Measurements from ENCODE around the gene C1orf116.

The C1orf116 gene

DNA sequence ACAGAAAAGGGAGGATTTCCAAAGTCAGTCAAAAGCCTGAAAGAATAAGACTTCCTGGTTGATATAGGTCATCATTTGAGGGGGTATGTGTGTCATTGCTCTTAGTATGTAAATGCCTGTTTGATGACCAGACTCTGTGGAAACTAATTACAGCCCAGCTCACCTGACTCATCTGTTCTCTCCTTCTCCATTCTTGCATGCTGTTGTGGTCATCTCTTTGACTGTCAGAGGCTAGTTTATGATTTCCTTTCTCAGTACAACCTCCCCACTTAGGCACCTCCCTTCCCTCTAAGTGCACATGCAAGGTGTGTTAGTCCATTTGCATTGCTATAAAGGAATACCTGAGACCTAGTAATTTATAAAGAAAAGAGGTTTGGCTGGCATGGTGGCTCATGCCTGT is 2.4 kb upstream of the C1orf116 start:
- DNase-seq (ENCODE audit: low read depth) = no peak

DNA sequence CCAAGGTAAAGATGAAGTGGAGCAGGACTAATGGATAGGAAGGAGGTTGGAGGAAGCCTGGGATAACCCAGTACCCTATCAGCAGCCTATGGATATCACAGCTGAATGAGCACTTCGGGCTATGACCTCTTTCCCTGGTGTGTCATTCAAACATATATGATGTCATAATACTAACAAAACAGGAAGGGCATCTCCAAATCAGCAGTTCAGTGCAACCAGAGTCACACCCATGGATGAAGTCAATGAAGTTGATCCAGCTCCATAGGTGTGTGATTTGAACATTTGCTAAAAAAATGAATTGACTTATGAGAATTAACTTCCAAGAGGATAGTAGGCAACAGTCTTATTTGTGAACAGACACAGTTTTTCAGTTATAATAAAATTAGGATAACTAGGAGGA is 1.7 kb upstream of the C1orf116 start:
- no peak for DNase-seq (ENCODE audit: low read depth)

DNA sequence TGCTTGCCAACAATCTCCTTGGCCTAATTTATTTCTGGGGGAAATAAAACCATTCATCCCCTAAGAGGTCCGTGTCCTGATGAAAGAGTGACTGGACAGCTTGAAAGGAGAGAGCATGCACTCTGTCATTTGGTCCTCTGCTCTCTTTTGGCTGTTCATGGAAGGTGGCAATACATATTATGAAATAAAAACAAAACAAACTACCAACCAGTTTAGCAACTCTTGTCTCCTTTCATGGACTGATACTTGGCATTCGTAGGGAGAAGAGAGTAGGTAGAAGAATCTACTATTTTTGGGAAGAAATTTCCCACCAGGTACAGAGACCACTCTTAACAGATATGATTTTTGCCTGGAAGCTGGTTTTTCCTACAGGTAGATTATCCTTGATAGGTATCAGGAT is 746 bp upstream of the C1orf116 start:
- DNase-seq (ENCODE audit: low read depth) = no peak

DNA sequence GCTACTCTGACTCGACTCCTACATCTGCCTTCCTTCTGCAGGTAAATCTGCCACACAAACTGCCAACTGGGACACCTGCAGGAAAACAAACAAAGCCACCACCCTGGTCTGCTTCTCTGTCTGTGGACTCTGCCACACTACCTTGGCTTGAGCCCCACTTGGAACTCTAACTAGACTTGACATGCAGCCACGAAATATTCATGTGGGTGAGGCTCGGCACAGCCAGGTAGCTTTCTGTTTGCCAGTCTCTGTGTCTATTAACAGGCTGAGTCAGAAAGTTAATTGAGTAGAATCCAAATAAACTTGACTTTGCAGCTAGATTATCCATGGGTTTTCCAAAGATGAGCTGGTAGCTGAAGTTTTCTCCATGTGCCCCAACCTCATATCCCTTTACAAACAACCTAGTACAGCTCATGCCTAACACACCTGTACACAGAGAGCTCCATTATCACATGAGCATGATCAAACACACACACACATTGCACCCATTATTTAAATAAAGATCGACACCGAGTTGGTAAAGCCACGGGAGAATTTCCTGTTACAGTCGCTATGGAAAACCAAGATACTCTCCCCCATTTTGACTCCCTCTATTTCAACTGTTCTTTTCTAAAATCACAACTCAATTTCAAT is 808 bp downstream of the C1orf116 start:
- no peak for DNase-seq (ENCODE audit: low read depth)

DNA sequence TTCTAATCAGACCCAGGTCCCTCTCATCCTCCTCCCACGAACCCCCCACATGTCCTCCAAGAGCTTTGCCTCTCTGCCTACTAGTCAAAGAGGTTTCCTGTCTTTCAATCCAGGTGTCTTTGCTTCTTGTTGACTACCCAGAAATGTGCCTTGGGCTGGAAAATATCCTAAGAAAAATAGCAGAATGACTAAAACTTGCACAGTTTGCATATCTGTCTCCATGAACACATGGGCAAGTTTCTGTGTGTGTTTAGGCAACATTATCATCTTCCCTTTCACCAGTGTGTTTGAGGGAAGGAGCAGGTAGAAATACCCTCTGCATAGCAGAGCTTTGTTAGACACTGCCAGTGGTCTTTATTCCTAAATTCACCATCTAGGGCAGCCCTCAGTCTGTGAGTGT is 1.5 kb downstream of the C1orf116 start:
- no peak for DNase-seq (ENCODE audit: low read depth)

DNA sequence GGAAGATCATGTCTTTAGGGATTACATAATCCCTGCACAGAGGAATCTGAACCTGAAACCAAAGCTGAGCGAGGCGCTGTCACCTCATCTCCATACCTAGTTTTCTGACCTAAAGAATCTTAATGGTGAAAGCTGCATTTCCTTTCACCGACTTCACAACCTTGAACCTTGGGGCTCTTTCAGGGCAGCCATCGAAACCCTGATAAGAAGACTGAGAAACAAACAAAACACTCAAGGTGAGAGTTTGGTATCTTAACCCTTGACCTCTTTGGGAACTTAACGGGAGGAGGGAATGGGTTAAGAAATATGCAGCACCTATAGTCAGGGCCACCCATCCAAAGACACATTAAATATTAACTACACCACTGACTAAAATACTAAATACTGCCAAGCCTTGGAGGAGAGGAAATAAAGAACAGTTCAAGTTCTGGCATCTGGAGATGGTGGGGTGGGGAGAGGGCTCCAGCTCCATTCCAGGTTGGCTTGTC is 2.0 kb downstream of the C1orf116 start:
- DNase-seq (ENCODE audit: low read depth) = no peak

DNA sequence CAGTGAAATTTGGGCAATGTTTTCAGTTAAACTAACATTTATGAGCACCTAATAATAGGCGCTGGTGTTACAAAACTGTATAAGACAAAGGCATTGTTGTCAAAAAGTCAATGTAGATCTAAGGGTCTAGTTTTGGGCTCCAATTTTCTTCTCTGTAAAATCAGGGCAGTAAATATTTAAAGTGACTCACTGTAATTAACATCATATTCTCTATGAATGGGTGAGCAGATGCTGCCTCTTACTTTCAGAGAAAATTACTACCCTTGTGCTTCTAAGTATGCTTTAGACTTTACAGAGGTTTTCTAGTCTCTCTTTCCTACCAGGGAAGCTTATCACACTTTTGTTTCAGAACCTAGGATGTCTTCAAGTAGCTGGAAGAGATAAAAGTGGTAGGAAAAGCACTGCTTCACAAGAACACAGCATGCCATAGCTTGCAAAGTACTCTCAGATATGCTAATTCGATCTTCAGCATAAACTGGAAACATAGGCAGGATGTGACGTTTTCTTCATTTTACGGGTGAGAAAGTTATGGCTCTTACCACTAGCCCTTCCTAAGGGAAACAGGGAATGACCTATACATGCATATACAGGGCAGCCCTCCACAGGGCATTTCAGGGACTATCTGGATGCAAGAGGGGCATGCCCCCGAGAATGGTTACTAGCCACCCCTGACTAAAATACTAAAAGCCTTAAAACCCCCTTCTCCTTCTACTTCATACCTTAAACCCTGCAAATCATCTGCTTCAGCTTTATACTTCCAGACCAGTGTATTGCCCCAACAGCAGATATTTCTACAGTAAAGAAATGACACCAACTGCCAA is 2.6 kb downstream of the C1orf116 start:
- no peak for DNase-seq (ENCODE audit: low read depth)

DNA sequence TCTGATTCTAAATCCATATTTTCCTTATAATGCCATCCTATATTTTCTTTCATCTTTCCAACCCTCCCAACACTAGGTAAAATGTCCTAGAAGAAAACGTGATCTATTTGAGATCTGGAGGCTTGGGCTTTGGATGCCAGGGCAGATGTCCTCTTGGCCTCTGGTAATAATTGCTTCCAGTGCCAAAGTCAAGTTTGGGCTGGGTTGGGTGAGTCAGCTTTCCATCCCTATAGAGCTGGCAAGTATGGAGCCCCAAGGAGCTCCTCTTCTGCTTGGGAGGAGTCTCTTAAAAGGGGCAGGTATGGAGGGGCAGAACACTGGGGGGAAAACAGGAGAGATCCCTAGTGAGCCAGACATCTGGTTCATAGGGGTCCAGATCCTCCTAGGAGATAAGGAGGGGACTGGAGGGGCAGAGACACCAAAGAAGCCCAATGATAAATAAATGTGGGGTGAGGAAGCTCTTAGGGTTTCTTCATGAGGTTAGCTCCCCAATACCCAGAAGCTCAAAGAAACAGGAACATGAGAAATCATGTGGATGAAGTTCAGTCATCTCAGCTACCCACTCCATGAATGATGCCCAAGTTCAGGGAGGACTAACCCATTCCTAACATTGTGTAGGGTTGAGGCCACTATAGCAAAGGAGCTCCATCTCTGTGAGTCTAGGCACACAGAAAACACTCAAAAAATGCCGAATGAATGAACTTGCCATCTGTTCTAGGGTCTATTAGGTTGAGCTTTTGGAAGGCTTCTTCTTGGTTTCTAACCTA is 3.5 kb downstream of the C1orf116 start:
- DNase-seq (ENCODE audit: low read depth) = no peak

DNA sequence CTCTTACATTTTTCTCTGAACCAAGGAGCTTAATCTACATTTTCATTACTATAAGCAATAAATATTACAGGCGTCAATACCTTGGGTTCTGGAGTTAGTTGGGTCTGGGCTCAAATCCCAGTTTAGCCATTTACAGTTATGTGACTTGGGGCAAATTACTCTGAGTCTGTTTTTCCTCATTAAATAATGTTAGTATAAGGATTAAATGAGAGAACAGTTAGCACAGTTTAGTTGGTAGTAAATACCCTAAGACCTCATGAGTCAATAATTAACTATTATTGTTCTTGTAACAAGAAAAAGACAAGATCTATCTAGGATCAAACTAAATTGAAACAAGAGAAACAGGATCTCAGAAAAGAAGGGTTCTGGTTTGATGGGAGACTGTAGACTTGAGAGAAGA is 4.6 kb downstream of the C1orf116 start:
- no peak for DNase-seq (ENCODE audit: low read depth)

DNA sequence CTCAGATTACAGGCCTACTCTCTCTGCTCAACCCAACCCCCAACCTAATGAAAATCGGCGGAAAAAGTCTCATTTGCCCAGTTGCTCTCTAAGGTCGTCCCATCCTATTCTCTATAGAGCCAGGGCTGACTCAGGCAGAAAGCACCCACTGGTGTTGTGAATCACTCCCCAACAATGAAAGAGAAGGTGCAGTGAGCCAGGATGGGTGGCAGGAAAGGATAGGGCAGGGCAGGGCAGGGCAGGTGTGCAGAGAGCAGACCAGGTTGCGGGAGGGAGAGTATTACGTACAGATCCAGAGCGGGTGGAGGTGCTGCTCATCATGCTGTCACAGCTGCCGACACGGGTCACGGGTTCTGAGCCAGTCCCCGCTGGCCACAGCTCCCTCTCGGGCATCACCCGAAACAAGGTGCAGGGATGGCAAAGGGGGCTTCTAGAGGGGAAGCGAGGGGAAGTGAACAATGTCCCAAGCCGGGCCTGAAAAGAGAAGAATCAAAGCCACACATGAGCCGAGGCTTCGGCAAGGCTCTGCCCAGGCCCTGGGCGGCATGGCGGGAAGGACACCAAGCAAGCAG is 5.3 kb downstream of the C1orf116 start:
- no peak for DNase-seq (ENCODE audit: low read depth)

DNA sequence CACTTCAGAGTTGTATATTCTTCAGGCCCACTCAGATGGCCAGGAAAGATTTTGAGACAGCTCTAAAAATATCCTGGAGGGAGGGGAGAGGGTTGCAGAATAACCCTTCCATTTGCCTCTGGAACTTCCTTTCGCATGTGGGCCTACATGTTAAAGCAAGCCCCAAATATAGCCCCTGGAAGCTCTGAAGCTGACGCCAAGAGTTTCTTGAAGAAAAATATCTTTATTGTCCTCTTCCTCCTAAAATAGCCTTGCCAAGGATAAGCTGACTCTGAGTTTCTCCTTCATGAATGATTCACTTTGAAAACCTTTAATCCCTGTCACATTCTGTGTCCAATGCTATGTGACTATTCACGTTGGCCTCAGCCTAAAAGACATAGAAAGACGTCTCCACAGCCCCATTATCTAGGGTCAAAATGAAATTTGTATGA is 6.4 kb downstream of the C1orf116 start:
- no peak for DNase-seq (ENCODE audit: low read depth)

DNA sequence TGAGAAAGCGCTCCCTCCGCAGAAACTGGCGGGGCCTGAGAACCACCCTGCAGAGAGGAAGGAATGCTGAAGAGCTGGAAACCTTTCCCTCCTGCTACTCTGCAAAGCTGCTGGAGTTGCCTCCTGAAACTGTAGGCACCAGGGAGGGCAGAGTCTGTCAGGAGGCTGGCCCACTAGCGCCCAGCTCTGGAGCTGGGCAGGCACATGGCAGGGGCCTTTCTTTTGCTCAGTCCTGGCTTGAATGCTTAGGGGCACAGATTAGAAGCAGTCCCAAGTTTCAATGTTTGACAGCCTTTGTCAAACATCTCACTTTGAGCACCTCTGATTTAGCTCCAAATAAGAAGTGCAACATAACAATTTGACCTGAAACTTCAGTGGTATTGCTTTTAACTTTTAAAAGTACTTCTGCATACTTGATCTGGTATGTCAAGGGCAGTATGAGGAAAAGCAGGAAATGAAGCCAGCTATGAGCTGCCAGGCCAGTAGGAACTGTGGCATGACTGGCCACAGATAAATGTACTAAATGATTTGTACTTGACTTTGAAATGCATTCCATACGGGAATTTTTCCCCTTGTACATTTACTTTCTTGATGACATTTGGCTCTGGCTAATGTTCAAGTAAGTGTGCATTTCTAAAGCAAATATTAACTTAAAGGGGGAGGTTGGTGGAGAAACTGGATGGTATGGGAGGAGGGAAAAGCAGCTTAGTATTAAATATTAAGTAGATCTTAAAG is 7.2 kb downstream of the C1orf116 start:
- peak; percentile 56 for DNase-seq (ENCODE audit: low read depth)

DNA sequence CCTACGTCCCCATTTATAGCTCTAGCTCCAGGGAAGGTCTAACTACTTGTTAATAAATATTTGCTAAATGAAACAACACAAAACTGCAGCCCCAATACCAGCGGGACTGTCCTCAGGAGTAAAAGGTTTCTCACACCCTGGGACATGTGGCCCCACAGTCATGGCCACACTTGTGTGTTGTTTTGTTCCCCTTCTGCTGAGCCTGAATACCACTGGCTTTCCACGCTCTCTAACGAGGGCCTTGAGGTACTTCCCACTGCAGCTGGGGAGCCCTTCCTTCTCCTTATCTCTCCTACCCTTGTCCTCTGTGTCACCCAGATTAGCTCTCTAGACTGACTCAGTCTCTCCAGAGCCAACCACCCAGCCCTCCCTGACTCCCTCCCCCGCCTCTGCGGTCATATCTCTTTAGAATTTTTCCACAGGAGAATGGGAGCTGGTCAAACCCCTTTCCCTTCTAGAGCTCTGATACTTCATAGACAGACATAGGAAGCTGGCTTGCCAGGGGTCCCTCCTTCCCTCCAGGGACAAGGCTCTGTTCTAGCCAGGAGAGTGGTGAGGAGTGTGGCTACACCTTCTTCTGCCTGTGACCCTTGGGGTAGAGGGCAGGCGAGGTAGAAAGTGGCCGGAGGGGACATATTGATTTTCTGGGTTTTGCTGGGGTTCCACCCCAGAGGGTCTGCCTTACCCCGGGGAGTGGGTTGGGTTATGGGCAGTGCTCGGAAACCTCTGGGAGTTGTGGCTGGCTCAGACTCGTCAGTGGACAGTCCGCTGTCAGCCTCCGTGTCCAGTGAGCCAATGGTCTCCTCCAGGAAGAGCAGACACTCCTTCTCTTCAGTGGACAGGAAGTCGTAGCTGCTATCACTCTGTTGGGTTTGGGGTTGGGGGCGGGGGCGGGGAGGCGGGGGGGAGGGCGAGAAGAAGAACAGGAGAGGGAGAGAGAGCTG is 8.1 kb downstream of the C1orf116 start:
- DNase-seq (ENCODE audit: low read depth) = no peak

DNA sequence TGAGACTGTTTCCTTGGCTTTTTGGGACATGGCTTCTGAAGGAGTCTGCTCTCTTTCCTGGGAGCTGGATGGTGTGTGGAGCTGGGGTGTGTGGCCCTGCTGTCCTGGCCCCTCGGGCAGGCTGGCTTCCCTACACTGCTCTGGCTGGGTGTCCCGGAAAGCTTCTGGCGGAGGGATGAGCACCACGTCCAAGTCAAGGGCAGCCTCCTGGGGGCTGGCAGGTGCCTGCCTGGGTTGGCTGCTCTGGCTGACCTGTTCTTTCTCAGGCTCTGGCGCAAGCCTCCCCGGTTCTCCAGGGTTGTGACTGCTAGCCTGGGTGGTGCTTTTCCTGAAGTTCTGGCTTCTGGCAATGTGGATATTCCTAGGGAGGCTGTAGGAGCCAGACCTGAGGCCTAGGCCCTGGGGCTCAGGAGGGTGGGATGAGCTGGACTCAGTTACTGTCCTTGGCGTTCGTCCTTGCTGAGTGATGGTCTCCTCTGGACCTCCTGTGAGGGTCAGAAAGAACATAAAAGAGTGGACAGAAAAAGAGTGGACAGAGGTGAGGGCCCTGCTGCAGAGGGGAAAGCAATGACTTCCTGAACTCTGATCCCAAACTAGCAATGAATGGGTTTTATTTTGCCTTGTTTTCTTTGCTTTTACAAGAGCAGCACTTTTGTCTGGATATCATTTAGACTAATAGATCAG is 9.4 kb downstream of the C1orf116 start:
- DNase-seq (ENCODE audit: low read depth) = no peak

DNA sequence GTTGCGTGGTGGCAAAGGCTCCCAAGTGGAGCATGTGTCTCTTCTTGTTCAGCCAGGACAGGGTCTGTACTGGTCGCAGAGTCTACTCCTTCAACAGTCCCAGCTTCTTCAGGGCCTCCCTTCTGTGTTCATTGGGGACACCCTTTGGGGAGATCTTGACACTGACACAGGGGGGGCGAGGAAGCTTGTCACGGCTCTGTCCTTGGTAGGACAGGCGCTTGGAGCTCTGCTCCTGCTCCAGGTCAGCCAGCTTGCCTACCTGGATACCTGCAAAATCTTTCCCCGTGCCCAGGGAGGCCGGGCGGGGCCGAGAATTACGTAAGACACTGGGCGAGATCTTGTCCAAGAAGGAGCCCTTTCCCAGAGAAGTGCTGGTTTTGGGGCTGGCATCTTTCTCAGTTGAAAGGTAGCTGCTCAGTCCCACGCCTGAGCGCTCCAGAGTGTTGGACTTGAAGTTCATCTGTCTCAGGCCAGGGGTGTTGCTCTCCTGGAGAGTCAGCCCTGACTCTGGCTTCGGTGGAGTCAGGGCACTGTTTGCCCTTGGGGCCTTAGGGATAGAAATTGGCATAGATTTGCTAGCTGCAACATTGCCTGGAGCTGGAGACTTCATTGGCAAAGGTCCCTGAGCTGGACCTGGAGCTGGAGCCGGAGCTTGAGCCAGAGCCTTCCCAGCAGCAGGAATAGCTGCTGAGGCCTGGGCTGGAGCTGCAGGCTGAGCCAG is 10.5 kb downstream of the C1orf116 start:
- no peak for DNase-seq (ENCODE audit: low read depth)

DNA sequence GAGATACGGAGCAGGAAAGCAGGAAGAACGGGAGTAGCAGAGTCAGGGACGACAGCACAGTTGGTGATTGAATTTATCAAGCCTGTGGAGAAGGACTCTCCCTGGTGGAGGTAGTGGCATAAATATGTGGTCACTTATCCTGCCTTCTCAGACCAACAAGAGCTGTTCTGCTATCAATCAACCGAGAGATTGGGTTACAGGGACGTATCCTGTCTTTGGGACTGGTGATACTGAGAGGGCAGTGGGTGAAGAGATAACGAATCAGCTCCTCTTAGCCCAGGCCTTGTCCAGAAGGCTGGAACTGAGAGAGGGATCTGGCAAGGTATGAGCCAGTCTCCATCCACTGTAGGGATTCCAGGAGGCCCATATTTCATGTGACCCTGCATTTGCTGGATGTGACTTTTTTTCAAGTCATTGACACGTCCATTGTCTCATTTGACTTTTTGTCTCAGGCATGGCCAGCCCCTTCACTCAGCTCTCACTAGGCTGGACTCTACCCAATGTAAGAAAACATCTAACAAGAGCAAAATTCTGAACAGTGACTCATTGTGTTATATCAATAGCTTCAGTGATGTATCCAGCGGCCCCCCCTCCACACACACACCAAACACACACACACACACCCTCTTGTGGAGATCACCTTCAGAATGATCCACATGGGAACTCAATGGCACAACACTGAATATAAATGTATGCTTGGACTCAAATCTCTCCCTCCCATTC is 11.3 kb downstream of the C1orf116 start:
- no peak for DNase-seq (ENCODE audit: low read depth)

DNA sequence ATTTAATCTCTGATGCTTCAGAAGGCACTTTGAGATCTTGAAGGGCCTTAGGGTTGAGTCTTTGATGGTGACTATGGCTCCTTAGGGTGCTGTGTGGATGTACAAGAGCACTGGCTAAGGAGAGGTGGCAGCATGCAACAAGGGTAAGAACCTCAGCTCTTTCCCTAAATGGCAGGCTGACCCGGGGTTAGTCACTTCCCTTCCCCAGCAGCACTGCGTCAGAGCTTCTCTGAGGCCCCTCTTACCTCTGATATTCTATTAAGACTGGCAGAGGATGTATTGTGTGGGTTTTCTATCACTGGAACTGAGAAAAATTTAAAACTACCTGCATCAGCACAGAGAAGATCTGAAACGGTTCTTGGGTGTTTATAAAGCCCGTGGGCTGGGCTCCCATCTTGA is 11.8 kb downstream of the C1orf116 start:
- DNase-seq (ENCODE audit: low read depth) = no peak

DNA sequence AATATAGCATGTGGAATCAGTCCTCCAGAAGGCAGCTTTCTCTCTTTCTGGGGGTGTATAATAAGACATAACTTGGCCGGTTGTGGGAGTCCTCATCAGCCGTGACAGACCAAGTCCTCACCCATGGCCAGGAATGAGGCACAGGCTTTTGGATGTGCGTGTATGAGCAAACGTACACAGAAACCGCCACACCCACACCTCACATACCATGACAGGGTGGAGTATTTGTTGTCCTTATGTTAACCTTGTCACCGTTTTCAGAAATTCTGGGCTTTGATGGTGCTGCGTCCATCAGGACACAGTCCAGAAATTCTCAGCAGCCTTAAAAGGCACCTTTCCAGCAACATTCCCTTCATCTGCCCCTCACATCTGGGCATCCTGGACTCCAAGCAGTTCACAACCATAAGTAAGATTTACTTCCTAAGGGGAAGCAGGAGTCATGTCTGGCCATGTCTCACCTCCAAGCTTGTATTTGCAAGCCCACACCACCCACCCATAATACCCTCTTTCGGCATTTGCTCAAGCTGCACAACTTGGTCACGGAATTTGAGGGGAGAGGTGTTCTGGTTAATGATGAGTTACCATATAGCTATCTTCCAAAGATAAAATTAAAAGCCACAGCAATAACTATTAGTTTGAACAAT is 12.4 kb downstream of the C1orf116 start:
- DNase-seq (ENCODE audit: low read depth) = no peak
